Upper lobe of left lung (tissue), 6 donors: ENCODE measurements around the gene NDRG2. TPM values are rescaled to one million over a fixed set of nuclear protein-coding genes. Genes with fewer than 3 reads are reported as not detected.
"Not testable (repeated sequence)": the region's sequence is repeated elsewhere in the genome, so short reads cannot be mapped to it uniquely, and the experiment has no call there.

Experiments used
- ATAC-seq, 2 donors: fragments of 200-7000 bp; cut with Tn5 transposase; one replicate each; pipeline ENCODE4 v1.9.1; 2022; ENCODE audit warnings: mild to moderate bottlenecking in 2 of 2, moderate library complexity in 2 of 2; ENCODE audit not compliant: low FRiP score in 2 of 2
- DNase-seq, 2 donors: peaks; one replicate each; pipeline ENCODE4 v3.0.0-alpha.2; 2019 to 2020
- H3K27ac ChIP-seq, 4 donors: fragments of 200-600 bp; sonication (generic); one replicate each; pipeline ENCODE4 v1.5.1; 2016 to 2019
- H3K27me3 ChIP-seq, 4 donors: fragments of 200-600 bp; sonication (generic); one replicate each; pipeline ENCODE4 v1.5.1; 2017 to 2019
- H3K36me3 ChIP-seq, 4 donors: fragments of 200-600 bp; sonication (generic); one replicate each; pipeline ENCODE4 v1.5.1; 2016 to 2019
- H3K4me1 ChIP-seq, 4 donors: fragments of 200-600 bp; sonication (generic); one replicate each; pipeline ENCODE4 v1.5.1; 2018 to 2019
- H3K4me3 ChIP-seq, 4 donors: fragments of 200-600 bp; sonication (generic); one replicate each; pipeline ENCODE4 v1.5.1; 2017 to 2019; ENCODE audit warnings: mild to moderate bottlenecking in 2 of 4, moderate library complexity in 1 of 4
- H3K9me3 ChIP-seq, 4 donors: fragments of 200-600 bp; sonication (generic); one replicate each; pipeline ENCODE4 v1.5.1; 2018 to 2019
- EP300 ChIP-seq, 4 donors: sonication (generic); formaldehyde crosslinking; IDR thresholded peaks; one replicate each; pipeline ENCODE4 v1.5.1; 2017; ENCODE audit warnings: antibody characterized with exemption in 4 of 4, control low read depth in 2 of 4
- POLR2A ChIP-seq, 4 donors: fragments of 450-650 bp; IDR thresholded peaks; one replicate each; pipeline ENCODE4 v1.5.1; 2016 to 2017; ENCODE audit warnings: antibody characterized with exemption in 4 of 4, mild to moderate bottlenecking in 2 of 4
- POLR2AphosphoS5 ChIP-seq, 2 donors: sonication (generic); formaldehyde crosslinking; IDR thresholded peaks; one replicate each; pipeline ENCODE4 v1.5.1; 2017; ENCODE audit warnings: antibody characterized with exemption in 2 of 2
- WGBS, 2 donors: methylation state at CpG; one replicate each; pipeline ENCODE4 v1.1.5; 2017 to 2018; 5-methylcytosine and 5-hydroxymethylcytosine counted together
- total RNA-seq, 6 donors: library from RNA; depleted of rRNA in 4 of 6; stranded (reverse); fragments of >200 nt in 4 of 6; gene quantifications; one replicate each; pipeline versions ENCODE4 v1.1.0 to v1.2.1, GENCODE V29; 2016 to 2021
- TF ChIP-seq, protein P1 (sequence below), 6 experiments: fragments of 450-650 bp in 4 of 6; fragments of 200-600 bp in 2 of 6; sonication (generic) in 2 of 6; IDR thresholded peaks; one replicate each; pipeline ENCODE4 v1.5.1; 2016 to 2019; ENCODE audit warnings: antibody characterized with exemption in 6 of 6
- donor health status: DM: no; HTN: no; CAD: no; lungs with moderate emphysema.
- donor health status: DM: no; HTN: yes; CAD: no; lungs with severe emphysema.

NDRG2 gene
- total RNA-seq, 6 donors from 2014 or later: 69.7 to 280 (median 90.8) TPM

DNA sequence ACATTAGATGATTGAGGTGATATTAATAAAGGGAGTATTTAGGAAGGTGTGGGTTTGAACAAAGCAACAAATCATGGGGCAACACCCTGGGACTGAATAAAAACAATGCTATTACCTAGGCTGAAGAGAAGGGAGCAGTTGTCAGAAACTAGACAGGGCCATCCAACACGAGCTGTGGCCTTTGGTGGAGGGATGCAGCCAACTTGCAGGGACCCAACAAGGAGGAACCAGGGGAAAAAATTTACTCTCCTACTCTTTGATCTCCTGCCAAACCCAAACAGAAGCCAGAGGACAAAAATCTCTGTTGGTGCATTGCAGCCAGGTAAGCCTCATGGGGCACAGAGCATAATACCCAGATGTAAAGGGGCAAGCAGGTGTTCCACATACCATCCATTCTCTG, 13.7 kb downstream of the NDRG2 start:
- Histone ChIP-seq H3K9me3 (no peaks in the 10 kb centered on the region), H3K27ac (no peak overlapping the region), H3K36me3 (no peaks in the 10 kb centered on the region), H3K4me3 (no peak overlapping the region), H3K4me1 (peaks cover 0 to 5% (median 5%) of the 10 kb centered on the region in 4 donors), H3K27me3 (no peaks in the 10 kb centered on the region)
- DNase-seq (no peak), ATAC-seq (no peak)
- no peak for TF ChIP-seq POLR2AphosphoS5 (IDR thresholded peaks at IDR 0.05)
- TF ChIP-seq EP300 (IDR thresholded peaks at IDR 0.05): no peak
- TF ChIP-seq, protein P1, sequence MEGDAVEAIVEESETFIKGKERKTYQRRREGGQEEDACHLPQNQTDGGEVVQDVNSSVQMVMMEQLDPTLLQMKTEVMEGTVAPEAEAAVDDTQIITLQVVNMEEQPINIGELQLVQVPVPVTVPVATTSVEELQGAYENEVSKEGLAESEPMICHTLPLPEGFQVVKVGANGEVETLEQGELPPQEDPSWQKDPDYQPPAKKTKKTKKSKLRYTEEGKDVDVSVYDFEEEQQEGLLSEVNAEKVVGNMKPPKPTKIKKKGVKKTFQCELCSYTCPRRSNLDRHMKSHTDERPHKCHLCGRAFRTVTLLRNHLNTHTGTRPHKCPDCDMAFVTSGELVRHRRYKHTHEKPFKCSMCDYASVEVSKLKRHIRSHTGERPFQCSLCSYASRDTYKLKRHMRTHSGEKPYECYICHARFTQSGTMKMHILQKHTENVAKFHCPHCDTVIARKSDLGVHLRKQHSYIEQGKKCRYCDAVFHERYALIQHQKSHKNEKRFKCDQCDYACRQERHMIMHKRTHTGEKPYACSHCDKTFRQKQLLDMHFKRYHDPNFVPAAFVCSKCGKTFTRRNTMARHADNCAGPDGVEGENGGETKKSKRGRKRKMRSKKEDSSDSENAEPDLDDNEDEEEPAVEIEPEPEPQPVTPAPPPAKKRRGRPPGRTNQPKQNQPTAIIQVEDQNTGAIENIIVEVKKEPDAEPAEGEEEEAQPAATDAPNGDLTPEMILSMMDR (IDR thresholded peaks at IDR 0.05): no peak
- TF ChIP-seq POLR2A (IDR thresholded peaks at IDR 0.05): no peak
- 69 to 87% methylated on average over 1 of the region's 1 CpG for WGBS, 2 donors

DNA sequence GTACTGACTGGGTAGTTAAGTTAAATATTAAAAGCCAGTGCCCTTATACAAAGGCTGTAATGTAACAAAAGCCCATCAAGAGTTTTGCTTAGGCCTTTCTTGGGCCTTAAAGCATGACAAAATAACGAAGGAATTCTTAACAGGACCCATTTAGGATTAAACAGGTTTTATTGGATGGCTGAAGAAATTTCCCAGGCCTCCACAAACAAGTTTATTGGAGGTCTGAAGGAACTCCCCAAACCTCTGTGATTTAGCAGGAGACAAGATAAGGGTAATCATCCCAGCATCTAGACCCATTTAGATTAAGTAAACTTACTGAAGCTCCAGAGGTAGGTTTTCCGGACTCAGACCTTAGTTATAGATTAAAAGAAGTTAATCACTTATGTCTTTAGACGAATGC, 15.1 kb downstream of the NDRG2 start:
- ATAC-seq, H3K27me3 ChIP-seq, H3K4me3 ChIP-seq, H3K36me3 ChIP-seq, H3K9me3 ChIP-seq, H3K4me1 ChIP-seq, H3K27ac ChIP-seq, DNase-seq: not testable (repeated sequence)
- WGBS, 2 donors: 75 to 81% methylated on average over 3 of the region's 3 CpGs

DNA sequence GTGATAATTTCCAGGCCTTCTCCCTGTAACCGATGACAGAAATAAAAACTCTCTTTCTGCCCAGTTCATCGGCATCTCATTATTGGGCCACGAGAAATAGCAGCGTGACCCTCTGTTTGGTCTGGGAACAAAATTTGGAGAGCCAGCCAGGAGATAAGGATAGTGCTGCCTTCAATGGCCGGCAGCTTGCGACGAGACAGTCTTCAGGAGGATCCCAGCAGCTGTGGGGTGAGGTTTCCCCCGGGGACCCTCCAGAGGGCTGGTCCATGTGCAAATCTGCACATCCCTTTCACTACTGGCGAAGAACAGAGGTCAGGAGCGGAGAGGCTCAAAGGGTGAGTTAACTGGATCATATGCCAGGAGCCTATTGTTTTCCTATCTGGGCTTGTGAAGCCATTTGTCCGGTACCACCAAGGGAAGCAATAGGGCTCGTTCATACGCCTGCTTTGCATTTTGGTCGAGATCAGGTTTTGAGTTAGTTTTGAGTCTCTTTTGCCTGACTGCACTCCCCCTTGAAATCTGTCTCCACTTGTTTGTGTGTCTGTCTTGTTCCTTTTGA, 21.0 kb downstream of the NDRG2 start:
- H3K27me3 ChIP-seq: no peaks in the 10 kb centered on the region
- H3K36me3 ChIP-seq: no peaks in the 10 kb centered on the region
- DNase-seq (no peak), ATAC-seq (no peak)
- H3K4me3 ChIP-seq: no peak overlapping the region
- no peaks in the 10 kb centered on the region for H3K4me1 ChIP-seq
- no peaks in the 10 kb centered on the region for H3K9me3 ChIP-seq
- 88 to 89% methylated on average over 14 of the region's 14 CpGs for WGBS, 2 donors
- TF ChIP-seq EP300 (IDR thresholded peaks at IDR 0.05) (no peak), POLR2A (IDR thresholded peaks at IDR 0.05) (no peak), POLR2AphosphoS5 (IDR thresholded peaks at IDR 0.05) (no peak)
- TF ChIP-seq, protein P1 (IDR thresholded peaks at IDR 0.05): no peak
- H3K27ac ChIP-seq: no peak overlapping the region

DNA sequence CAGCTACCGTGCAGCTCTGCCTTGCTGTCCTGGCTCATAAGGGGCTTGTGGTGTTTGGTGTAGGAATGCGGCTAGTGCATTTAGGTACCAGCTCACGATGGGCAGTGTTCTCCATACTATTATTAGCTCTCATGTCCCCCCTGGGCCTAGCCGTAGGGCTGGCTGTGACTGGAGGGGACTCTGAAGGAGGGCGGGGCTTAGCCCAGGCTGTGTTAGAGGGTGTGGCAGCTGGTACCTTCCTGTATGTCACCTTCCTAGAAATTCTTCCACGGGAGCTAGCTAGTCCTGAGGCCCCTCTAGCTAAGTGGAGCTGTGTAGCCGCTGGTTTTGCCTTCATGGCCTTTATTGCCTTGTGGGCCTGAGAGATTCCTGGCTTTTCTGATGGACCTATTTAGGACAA, 23.6 kb downstream of the NDRG2 start:
- no peak for TF ChIP-seq EP300 (IDR thresholded peaks at IDR 0.05)
- no peak for TF ChIP-seq POLR2AphosphoS5 (IDR thresholded peaks at IDR 0.05)
- TF ChIP-seq POLR2A (IDR thresholded peaks at IDR 0.05): no peak
- TF ChIP-seq, protein P1 (IDR thresholded peaks at IDR 0.05): no peak
- ATAC-seq: no peak
- Histone ChIP-seq H3K36me3 (peaks cover 8 to 11% (median 9%) of the 10 kb centered on the region in 4 donors), H3K27ac (no peak overlapping the region), H3K9me3 (no peaks in the 10 kb centered on the region), H3K4me1 (no peaks in the 10 kb centered on the region), H3K4me3 (no peak overlapping the region), H3K27me3 (no peaks in the 10 kb centered on the region)
- DNase-seq: no peak
- WGBS, 2 donors: 36 to 75% methylated on average over 2 to 7 of the region's 7 CpGs

DNA sequence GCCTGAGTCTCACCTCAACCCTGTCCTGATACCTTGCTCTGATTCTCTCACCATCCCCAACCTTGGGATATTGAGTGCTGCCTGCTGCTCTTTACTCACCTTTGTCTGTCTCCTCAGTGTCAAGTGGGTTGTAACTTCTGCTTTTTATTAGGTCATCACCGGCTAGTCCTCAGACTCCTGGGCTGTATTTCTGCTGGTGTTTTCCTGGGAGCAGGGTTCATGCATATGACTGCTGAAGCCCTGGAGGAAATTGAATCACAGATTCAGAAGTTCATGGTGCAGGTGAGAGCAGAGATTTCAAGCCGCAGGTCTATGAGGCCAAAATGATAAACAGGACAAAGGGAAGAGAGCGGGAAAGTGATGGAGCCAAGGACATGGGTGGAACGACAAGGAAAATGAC, 25.3 kb downstream of the NDRG2 start:
- Histone ChIP-seq H3K27me3 (no peaks in the 10 kb centered on the region), H3K4me3 (no peak overlapping the region), H3K36me3 (peaks cover 24 to 27% (median 26%) of the 10 kb centered on the region in 4 donors), H3K4me1 (no peaks in the 10 kb centered on the region), H3K27ac (no peak overlapping the region), H3K9me3 (no peaks in the 10 kb centered on the region)
- no peak for ATAC-seq
- no peak for DNase-seq
- TF ChIP-seq, protein P1 (IDR thresholded peaks at IDR 0.05): no peak
- no peak for TF ChIP-seq EP300 (IDR thresholded peaks at IDR 0.05)
- no peak for TF ChIP-seq POLR2A (IDR thresholded peaks at IDR 0.05)
- TF ChIP-seq POLR2AphosphoS5 (IDR thresholded peaks at IDR 0.05): no peak
- 78 to 87% methylated on average over 4 of the region's 4 CpGs for WGBS, 2 donors
